Ramos (cell line): Measurements from ENCODE around the gene PANX2.
"Not testable (repeated sequence)": the region's sequence is repeated elsewhere in the genome, so short reads cannot be mapped to it uniquely, and the experiment has no call there.

Experiments used
- in situ Hi-C: fragments of 300-500 bp; cut with MboI; formaldehyde crosslinking; loops from one replicate; pipeline ENCODE4 v1.14.3; 2022; ENCODE audit warnings: low sequenced_read_pairs; ENCODE audit not compliant: unreplicated experiment

The PANX2 gene

GRCh38 chr22:50170453-50171318 lies at the start of gene PANX2:
PANX2 (plus strand) TSS chr22:50170731; CDS start chr22:50170731, 0 bp downstream.
- in situ Hi-C loops: no loop called here

GRCh38 chr22:50121202-50121740 lies 49.3 kb upstream of the PANX2 start:
- in situ Hi-C loops: no loop called here

GRCh38 chr22:50123119-50123518 lies 47.4 kb upstream of the PANX2 start:
- in situ Hi-C loops: no loop called here

GRCh38 chr22:50125029-50125428 lies 45.5 kb upstream of the PANX2 start:
- in situ Hi-C loops: no loop called here

GRCh38 chr22:50129121-50129736 lies 41.3 kb upstream of the PANX2 start:
- in situ Hi-C loops: no loop called here

- in situ Hi-C loops: no loop called here
Measured at GRCh38 chr22:50131894-50132293, 38.6 kb upstream of the PANX2 start.

- in situ Hi-C loops: no loop called here
Measured at GRCh38 chr22:50134481-50134880, 36.0 kb upstream of the PANX2 start.

GRCh38 chr22:50136581-50137015 lies 33.9 kb upstream of the PANX2 start:
- in situ Hi-C loops: no loop called here

GRCh38 chr22:50137277-50137676 lies 33.3 kb upstream of the PANX2 start:
- in situ Hi-C loops: not testable (repeated sequence)

GRCh38 chr22:50138041-50138440 lies 32.5 kb upstream of the PANX2 start:
- in situ Hi-C loops: no loop called here

- in situ Hi-C loops: no loop called here
Measured at GRCh38 chr22:50138988-50139387, 31.5 kb upstream of the PANX2 start.

- in situ Hi-C loops: no loop called here
Measured at GRCh38 chr22:50139843-50140415, 30.6 kb upstream of the PANX2 start.

- in situ Hi-C loops: no loop called here
Measured at GRCh38 chr22:50140615-50141014, 29.9 kb upstream of the PANX2 start.

- in situ Hi-C loops: no loop called here
Measured at GRCh38 chr22:50141462-50141861, 29.1 kb upstream of the PANX2 start.

- in situ Hi-C loops: no loop called here
Measured at GRCh38 chr22:50141891-50142363, 28.6 kb upstream of the PANX2 start.

- in situ Hi-C loops: no loop called here
Measured at GRCh38 chr22:50143096-50143495, 27.4 kb upstream of the PANX2 start.

- in situ Hi-C loops: no loop called here
Measured at GRCh38 chr22:50144005-50144614, 26.4 kb upstream of the PANX2 start.

- in situ Hi-C loops: loop anchor here (5.0 kb wide), 1 partner anchor 66 kb away; no protein-coding TSS in a partner anchor
Measured at GRCh38 chr22:50145721-50146438, 24.7 kb upstream of the PANX2 start.

- in situ Hi-C loops: loop anchor here (5.0 kb wide), 1 partner anchor 66 kb away; no protein-coding TSS in a partner anchor
Measured at GRCh38 chr22:50146439-50147238, 23.9 kb upstream of the PANX2 start.
